HepG2 (cell line): Measurements from ENCODE around the gene STRN4. TPM values are rescaled to one million over a fixed set of nuclear protein-coding genes. Genes with fewer than 3 reads are reported as not detected.

Source experiments
- ATAC-seq: fragments of 200-7000 bp; cut with Tn5 transposase; 3 replicates; pipeline ENCODE4 v1.9.1; 2020; ENCODE audit warnings: mild to moderate bottlenecking, moderate library complexity
- BruUV-seq: library from RNA; stranded (reverse); fragments of 400-500 nt; replicated peaks from 2 replicates; lab custom pipeline; 2021; lab: Mats Ljungman, UMichigan
- CTCF ChIA-PET: fragments of 300-600 bp; formaldehyde crosslinking; extraction: SDS; loops from one replicate; lab custom pipeline; 2021; ENCODE audit warnings: low total read pairs, inconsistent platforms, low intra/inter-chr PET ratio; lab: Yijun Ruan, JAX
- POLR2A ChIA-PET: fragments of 350-600 bp; sonication (Branson Sonifier 250); formaldehyde crosslinking; loops from one replicate; lab custom pipeline; 2020; ENCODE audit warnings: antibody characterized with exemption, inconsistent platforms; lab: Yijun Ruan, JAX
- DNase-seq: peaks from one replicate; pipeline ENCODE4 v3.0.0-alpha.2; 2015; ENCODE audit warnings: low spot score
- FAIRE-seq: peaks from 3 replicates; lab custom pipeline; 2011; peaks lifted over from hg19 to GRCh38; lab: Jason Lieb, UNC
- H2AFZ ChIP-seq: one replicate; pipeline ENCODE4 v1.6.1; 2011; ENCODE audit warnings: low read length, inconsistent platforms
- H3K27ac ChIP-seq: fragments of 300-600 bp; 3 replicates; pipeline ENCODE4 v1.8.0; 2011; ENCODE audit warnings: mixed run types, mild to moderate bottlenecking, mixed read lengths, low read length, inconsistent platforms; ENCODE audit not compliant: insufficient read depth; ENCODE audit errors: extremely low read length
- H3K27me3 ChIP-seq, 2 experiments: fragments of 200-600 bp in 1 of 2; 2 replicates in 1 of 2; 3 replicates in 1 of 2; pipeline versions ENCODE4 v1.6.0 to v1.8.0; 2011; ENCODE audit warnings: low read length in 2 of 2, mild to moderate bottlenecking in 2 of 2, moderate library complexity in 2 of 2, inconsistent platforms in 1 of 2; ENCODE audit not compliant: insufficient read depth in 2 of 2, control insufficient read depth in 1 of 2
- H3K36me3 ChIP-seq, 2 experiments: fragments of 200-600 bp in 1 of 2; replicated peaks in 1 of 2; 2 replicates in 1 of 2; 3 replicates in 1 of 2; pipeline versions ENCODE4 v1.5.1 to v1.8.0; 2011; ENCODE audit warnings: low read length in 2 of 2, inconsistent platforms in 1 of 2; ENCODE audit not compliant: insufficient read depth in 2 of 2, control insufficient read depth in 1 of 2
- H3K4me1 ChIP-seq: 2 replicates; pipeline ENCODE4 v1.5.1; 2012; ENCODE audit warnings: low read length, inconsistent platforms; ENCODE audit not compliant: insufficient read depth
- H3K4me2 ChIP-seq: 2 replicates; pipeline ENCODE4 v1.6.0; 2011; ENCODE audit warnings: low read depth, low read length, inconsistent platforms
- H3K4me3 ChIP-seq, 3 experiments: fragments of 200-600 bp in 1 of 3; sonication (generic), shearing (Covaris generic) in 1 of 3; replicated peaks in 1 of 3; 2 replicates each; pipeline ENCODE4 v1.5.1; 2011 to 2016; ENCODE audit warnings: low read length in 3 of 3, inconsistent platforms in 2 of 3, low read depth in 2 of 3, mild to moderate bottlenecking in 2 of 3, control low read depth in 1 of 3, mixed read lengths in 1 of 3; ENCODE audit not compliant: insufficient read depth in 1 of 3
- H3K79me2 ChIP-seq: one replicate; pipeline ENCODE4 v1.6.1; 2011; ENCODE audit warnings: low read length, inconsistent platforms; ENCODE audit not compliant: insufficient read depth
- H3K9ac ChIP-seq: 2 replicates; pipeline ENCODE4 v1.6.0; 2011; ENCODE audit warnings: mild to moderate bottlenecking, low read depth, low read length, inconsistent platforms; ENCODE audit not compliant: insufficient read depth
- H3K9me3 ChIP-seq: 2 replicates; pipeline ENCODE4 v1.5.1; 2012; ENCODE audit warnings: mild to moderate bottlenecking, low read length
- H4K20me1 ChIP-seq: 2 replicates; pipeline ENCODE4 v1.6.0; 2011; ENCODE audit warnings: inconsistent platforms, mild to moderate bottlenecking, low read length, moderate library complexity; ENCODE audit not compliant: insufficient read depth
- HNRNPLL ChIP-seq: fragments of 200-400 bp; formaldehyde crosslinking; IDR thresholded peaks from 2 replicates; pipeline ENCODE4 v1.6.1; 2017; ENCODE audit warnings: mild to moderate bottlenecking, low read depth, low read length; ENCODE audit not compliant: poor library complexity, severe bottlenecking
- KAT8 ChIP-seq: IDR thresholded peaks from 2 replicates; pipeline ENCODE4 v1.6.1; 2016; ENCODE audit warnings: missing genetic modification reagents, missing compliant biosample characterization
- NR2F1 ChIP-seq, 2 experiments: fragments of 450-650 bp in 1 of 2; formaldehyde crosslinking in 1 of 2; IDR thresholded peaks; 2 replicates each; pipeline versions ENCODE4 v1.5.0 to v1.6.1; 2016 to 2020; ENCODE audit warnings: mild to moderate bottlenecking in 1 of 2, missing compliant biosample characterization in 1 of 2, missing genetic modification reagents in 1 of 2, moderate library complexity in 1 of 2
- TCF7 ChIP-seq: sonication (generic); IDR thresholded peaks from 2 replicates; pipeline ENCODE4 v1.6.1; 2016; ENCODE audit warnings: antibody characterized with exemption, low read depth
- ZNF460 ChIP-seq: sonication (generic); formaldehyde crosslinking; IDR thresholded peaks from 2 replicates; pipeline ENCODE4 v1.5.1; 2020; ENCODE audit warnings: missing genetic modification reagents, mild to moderate bottlenecking, borderline replicate concordance
- ZNF501 ChIP-seq: sonication (generic); formaldehyde crosslinking; IDR thresholded peaks from 2 replicates; pipeline ENCODE4 v1.5.1; 2020; ENCODE audit warnings: mild to moderate bottlenecking, moderate library complexity, missing genetic modification reagents
- ZNF598 ChIP-seq: sonication (generic); formaldehyde crosslinking; IDR thresholded peaks from 2 replicates; pipeline ENCODE4 v1.5.1; 2020; ENCODE audit warnings: mild to moderate bottlenecking, missing genetic modification reagents, borderline replicate concordance
- ZSCAN29 ChIP-seq: sonication (generic); formaldehyde crosslinking; conservative IDR thresholded peaks from 2 replicates; pipeline ENCODE4 v1.4.0; 2020; ENCODE audit warnings: mild to moderate bottlenecking, missing genetic modification reagents
- WGBS: methylation state at CpG from one replicate; pipeline ENCODE4 v1.1.6; 2017; ENCODE audit warnings: low lambda C conversion rate; 5-methylcytosine and 5-hydroxymethylcytosine counted together
- in situ Hi-C: cut with HindIII; loops from 2 replicates; pipeline ENCODE4 v1.10.0; 2017; ENCODE audit warnings: low pct_unique_long_range_greater_than_20kb; ENCODE audit not compliant: extremely low pct_ligation_motif_present
- intact Hi-C: fragments of 100-400 bp; cut with micrococcal nuclease; formaldehyde crosslinking; loops from one replicate; pipeline ENCODE4 v1.10.0; 2022; ENCODE audit not compliant: unreplicated experiment
- polyA plus RNA-seq, 8 experiments: library from polyadenylated mRNA; depleted of rRNA in 3 of 8; stranded (reverse) in 7 of 8; unstranded in 1 of 8; fragments of >200 nt; fragmentation: Illumina TruSeq in 4 of 8; extraction: Trizol in 4 of 8; gene quantifications; 2 replicates each; pipeline versions ENCODE4 v1.2.1 to v1.2.3, GENCODE V29; 2011 to 2016; ENCODE audit warnings: low read depth in 4 of 8, missing spikeins in 1 of 8, mixed read lengths in 1 of 8; ENCODE audit not compliant: insufficient read depth in 1 of 8
- total RNA-seq, 5 experiments: library from RNA; depleted of rRNA; stranded (reverse); fragments of >200 nt; fragmentation: Illumina TruSeq; extraction: Trizol; gene quantifications; 2 replicates each; pipeline ENCODE4 v1.2.3, GENCODE V29; 2016; ENCODE audit warnings: low read depth in 1 of 5
- TF ChIP-seq, protein P1 (sequence below): sonication (generic); formaldehyde crosslinking; conservative IDR thresholded peaks from 2 replicates; pipeline ENCODE4 v1.4.0; 2020; ENCODE audit warnings: mild to moderate bottlenecking, missing genetic modification reagents, moderate library complexity
- TF ChIP-seq, protein P2 (sequence below): sonication (generic); formaldehyde crosslinking; IDR thresholded peaks from 2 replicates; pipeline ENCODE4 v1.4.0; 2020; ENCODE audit warnings: mild to moderate bottlenecking, missing genetic modification reagents
- TF ChIP-seq, protein P3 (sequence below): IDR thresholded peaks from 2 replicates; pipeline ENCODE4 v1.6.1; 2016; ENCODE audit warnings: mild to moderate bottlenecking, missing biosample characterization, missing genetic modification reagents
- TF ChIP-seq, protein P4 (sequence below): sonication (generic); formaldehyde crosslinking; IDR thresholded peaks from 2 replicates; pipeline ENCODE4 v1.4.0; 2020; ENCODE audit warnings: missing genetic modification reagents; ENCODE audit errors: not compliant biosample characterization

STRN4 gene
- total and polyA plus RNA-seq, 2 of the 13 experiments (the other 11 are each of a cell fraction or from before 2014, with no cell fraction given): 43.1 to 57.3 TPM

DNA sequence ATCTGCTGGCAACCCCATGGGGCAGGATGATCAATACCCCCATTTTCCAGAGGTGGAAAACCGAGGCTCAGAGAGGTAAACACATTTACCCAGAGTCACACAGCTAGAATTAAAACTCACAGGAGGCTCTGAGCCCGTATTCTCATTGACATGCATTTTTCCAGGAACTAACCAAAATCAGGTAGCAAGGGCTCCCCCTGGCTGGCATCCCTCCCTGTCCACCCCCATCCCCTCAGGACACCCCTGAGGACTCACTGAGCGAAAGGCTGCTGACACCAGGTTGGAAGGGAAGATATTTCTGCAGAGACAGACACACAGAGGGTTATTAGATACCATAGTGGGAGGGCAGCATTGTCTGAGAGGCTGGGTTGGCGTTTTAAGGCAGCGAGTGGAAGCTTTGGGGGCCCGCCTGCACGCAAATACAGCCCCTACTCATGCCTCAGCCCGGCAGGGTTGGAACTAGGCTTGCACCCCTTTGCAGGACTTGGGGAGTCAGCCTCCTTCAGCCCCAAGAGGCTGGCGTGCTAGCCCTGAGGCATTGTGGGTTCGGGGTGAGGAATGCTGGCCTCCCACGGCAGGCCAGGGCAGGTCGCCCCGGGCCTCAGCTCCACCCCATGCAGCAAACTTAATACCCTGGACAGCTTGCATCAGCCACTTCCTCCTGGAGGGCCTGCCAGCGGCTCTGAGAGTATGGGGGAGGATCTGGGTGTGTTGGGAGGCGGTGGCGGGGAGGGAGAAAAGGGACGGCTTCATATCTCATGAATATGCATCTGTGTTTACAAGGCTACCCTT is 38.2 kb upstream of the STRN4 start:
- peak overlapping the region; percentile 87 to 100 (median 98) for H3K4me3 ChIP-seq
- TF ChIP-seq ZNF598 (CRISPR knock-in tag) (0 out of 2 replicates have a peak, but pooled peaks have one; percentile 33), NR2F1 (CRISPR knock-in tag; IDR thresholded peaks at IDR 0.05) (no peak), KAT8 (CRISPR knock-in tag) (peak; percentile 64), ZNF460 (CRISPR knock-in tag) (peak; percentile 78), HNRNPLL (peak; percentile 53), TCF7 (no peak), ZNF501 (CRISPR knock-in tag) (peak; percentile 57; the same call in 1 of the 2 replicates), ZSCAN29 (CRISPR knock-in tag) (no peak)
- TF ChIP-seq, protein P1, sequence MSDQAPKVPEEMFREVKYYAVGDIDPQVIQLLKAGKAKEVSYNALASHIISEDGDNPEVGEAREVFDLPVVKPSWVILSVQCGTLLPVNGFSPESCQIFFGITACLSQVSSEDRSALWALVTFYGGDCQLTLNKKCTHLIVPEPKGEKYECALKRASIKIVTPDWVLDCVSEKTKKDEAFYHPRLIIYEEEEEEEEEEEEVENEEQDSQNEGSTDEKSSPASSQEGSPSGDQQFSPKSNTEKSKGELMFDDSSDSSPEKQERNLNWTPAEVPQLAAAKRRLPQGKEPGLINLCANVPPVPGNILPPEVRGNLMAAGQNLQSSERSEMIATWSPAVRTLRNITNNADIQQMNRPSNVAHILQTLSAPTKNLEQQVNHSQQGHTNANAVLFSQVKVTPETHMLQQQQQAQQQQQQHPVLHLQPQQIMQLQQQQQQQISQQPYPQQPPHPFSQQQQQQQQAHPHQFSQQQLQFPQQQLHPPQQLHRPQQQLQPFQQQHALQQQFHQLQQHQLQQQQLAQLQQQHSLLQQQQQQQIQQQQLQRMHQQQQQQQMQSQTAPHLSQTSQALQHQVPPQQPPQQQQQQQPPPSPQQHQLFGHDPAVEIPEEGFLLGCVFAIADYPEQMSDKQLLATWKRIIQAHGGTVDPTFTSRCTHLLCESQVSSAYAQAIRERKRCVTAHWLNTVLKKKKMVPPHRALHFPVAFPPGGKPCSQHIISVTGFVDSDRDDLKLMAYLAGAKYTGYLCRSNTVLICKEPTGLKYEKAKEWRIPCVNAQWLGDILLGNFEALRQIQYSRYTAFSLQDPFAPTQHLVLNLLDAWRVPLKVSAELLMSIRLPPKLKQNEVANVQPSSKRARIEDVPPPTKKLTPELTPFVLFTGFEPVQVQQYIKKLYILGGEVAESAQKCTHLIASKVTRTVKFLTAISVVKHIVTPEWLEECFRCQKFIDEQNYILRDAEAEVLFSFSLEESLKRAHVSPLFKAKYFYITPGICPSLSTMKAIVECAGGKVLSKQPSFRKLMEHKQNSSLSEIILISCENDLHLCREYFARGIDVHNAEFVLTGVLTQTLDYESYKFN: 0 out of 2 replicates have a peak, but pooled peaks have one; percentile 18
- TF ChIP-seq, protein P2, sequence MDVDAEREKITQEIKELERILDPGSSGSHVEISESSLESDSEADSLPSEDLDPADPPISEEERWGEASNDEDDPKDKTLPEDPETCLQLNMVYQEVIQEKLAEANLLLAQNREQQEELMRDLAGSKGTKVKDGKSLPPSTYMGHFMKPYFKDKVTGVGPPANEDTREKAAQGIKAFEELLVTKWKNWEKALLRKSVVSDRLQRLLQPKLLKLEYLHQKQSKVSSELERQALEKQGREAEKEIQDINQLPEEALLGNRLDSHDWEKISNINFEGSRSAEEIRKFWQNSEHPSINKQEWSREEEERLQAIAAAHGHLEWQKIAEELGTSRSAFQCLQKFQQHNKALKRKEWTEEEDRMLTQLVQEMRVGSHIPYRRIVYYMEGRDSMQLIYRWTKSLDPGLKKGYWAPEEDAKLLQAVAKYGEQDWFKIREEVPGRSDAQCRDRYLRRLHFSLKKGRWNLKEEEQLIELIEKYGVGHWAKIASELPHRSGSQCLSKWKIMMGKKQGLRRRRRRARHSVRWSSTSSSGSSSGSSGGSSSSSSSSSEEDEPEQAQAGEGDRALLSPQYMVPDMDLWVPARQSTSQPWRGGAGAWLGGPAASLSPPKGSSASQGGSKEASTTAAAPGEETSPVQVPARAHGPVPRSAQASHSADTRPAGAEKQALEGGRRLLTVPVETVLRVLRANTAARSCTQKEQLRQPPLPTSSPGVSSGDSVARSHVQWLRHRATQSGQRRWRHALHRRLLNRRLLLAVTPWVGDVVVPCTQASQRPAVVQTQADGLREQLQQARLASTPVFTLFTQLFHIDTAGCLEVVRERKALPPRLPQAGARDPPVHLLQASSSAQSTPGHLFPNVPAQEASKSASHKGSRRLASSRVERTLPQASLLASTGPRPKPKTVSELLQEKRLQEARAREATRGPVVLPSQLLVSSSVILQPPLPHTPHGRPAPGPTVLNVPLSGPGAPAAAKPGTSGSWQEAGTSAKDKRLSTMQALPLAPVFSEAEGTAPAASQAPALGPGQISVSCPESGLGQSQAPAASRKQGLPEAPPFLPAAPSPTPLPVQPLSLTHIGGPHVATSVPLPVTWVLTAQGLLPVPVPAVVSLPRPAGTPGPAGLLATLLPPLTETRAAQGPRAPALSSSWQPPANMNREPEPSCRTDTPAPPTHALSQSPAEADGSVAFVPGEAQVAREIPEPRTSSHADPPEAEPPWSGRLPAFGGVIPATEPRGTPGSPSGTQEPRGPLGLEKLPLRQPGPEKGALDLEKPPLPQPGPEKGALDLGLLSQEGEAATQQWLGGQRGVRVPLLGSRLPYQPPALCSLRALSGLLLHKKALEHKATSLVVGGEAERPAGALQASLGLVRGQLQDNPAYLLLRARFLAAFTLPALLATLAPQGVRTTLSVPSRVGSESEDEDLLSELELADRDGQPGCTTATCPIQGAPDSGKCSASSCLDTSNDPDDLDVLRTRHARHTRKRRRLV: 0 out of 2 replicates have a peak, but pooled peaks have one; percentile 30
- TF ChIP-seq, protein P3, sequence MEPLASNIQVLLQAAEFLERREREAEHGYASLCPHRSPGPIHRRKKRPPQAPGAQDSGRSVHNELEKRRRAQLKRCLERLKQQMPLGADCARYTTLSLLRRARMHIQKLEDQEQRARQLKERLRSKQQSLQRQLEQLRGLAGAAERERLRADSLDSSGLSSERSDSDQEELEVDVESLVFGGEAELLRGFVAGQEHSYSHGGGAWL (CRISPR knock-in tag): peak; percentile 40; the same call in 1 of the 2 replicates
- TF ChIP-seq, protein P4, sequence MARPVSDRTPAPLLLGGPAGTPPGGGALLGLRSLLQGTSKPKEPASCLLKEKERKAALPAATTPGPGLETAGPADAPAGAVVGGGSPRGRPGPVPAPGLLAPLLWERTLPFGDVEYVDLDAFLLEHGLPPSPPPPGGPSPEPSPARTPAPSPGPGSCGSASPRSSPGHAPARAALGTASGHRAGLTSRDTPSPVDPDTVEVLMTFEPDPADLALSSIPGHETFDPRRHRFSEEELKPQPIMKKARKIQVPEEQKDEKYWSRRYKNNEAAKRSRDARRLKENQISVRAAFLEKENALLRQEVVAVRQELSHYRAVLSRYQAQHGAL: no peak

More for the DNA sequence above, 38.2 kb upstream of the STRN4 start:
- DNase-seq (peak; percentile 80), FAIRE-seq (peak; percentile 74), ATAC-seq (peak; percentile 69)
- H3K27me3 ChIP-seq: no peaks in the 10 kb centered on the region; a peak in 1 of 5 replicates
- H3K79me2 ChIP-seq: peaks cover 68% of the 10 kb centered on the region
- H3K36me3 ChIP-seq: peaks cover 24 to 39% of the 10 kb centered on the region in 2 experiments
- no TSS peak for BruUV-seq
- ChIA-PET CTCF (no interaction called here), POLR2A (interaction anchor here (0.8 to 5.9 kb wide), 15 partner anchors 8 to 329 kb away, joined by 3 to 66 read pairs (median 6); partner anchors contain the start of gene ZC3H4)
- peaks cover 58% of the 10 kb centered on the region for H3K4me1 ChIP-seq
- in situ Hi-C loops: loop anchor here (5.0 kb wide), 1 partner anchor 58 kb away; no protein-coding TSS in a partner anchor
- no peak overlapping the region for H2AFZ ChIP-seq
- intact Hi-C loops: no loop called here
- H3K4me2 ChIP-seq: peak overlapping the region; percentile 99
- peak overlapping the region; percentile 95 for H3K9ac ChIP-seq
- 30% methylated on average over 10 of the region's 17 CpGs for WGBS
- H3K9me3 ChIP-seq: no peaks in the 10 kb centered on the region
- H3K27ac ChIP-seq: peak overlapping the region; percentile 82
- peaks cover 29% of the 10 kb centered on the region for H4K20me1 ChIP-seq
